T-helper 2 cell treated with Interferon-gamma antibody and Interleukin-4, amounts not matched to agents 100 ng/mL and 5 ng/mL, for 36 hours (primary cell): ENCODE results near the gene BRIP1. TPM values are rescaled to one million over a fixed set of nuclear protein-coding genes. Genes with fewer than 3 reads are reported as not detected.

Experiments used
- intact Hi-C: fragments of 100-400 bp; cut with micrococcal nuclease; formaldehyde crosslinking; loops from one replicate; pipeline ENCODE4 v1.15.1; 2023
- total RNA-seq: library from RNA; stranded (reverse); gene quantifications from 2 replicates; pipeline ENCODE4 v1.2.3, GENCODE V29; 2022

Gene BRIP1
- total RNA-seq, 1 donor from 2014 or later = 22.2 TPM

- intact Hi-C loops = no loop called here
Observed at GRCh38 chr17:61766520-61766919, 96.8 kb downstream of the BRIP1 start.

GRCh38 chr17:61764846-61765245 is 98.5 kb downstream of the BRIP1 start:
- intact Hi-C loops = no loop called here

GRCh38 chr17:61761827-61762226 is 101.5 kb downstream of the BRIP1 start:
- intact Hi-C loops = no loop called here

DNA sequence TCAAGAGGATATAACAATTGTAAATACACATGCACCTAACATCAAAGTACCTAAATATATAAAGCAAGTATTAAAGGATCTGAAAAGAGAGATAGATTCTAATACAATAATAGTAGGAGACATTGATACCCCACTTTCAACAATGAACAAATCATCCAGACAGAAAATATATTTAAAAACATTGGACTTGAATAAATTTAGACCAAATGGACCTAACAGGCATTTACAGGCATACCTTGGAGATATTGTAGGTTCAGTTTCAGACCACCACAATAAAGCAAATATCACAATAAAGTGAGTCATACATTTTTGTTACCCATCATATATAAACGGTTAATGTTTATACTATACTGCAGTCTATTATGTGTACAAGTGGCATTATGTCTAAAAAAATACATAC is 104.0 kb downstream of the BRIP1 start:
- intact Hi-C loops = no loop called here

DNA sequence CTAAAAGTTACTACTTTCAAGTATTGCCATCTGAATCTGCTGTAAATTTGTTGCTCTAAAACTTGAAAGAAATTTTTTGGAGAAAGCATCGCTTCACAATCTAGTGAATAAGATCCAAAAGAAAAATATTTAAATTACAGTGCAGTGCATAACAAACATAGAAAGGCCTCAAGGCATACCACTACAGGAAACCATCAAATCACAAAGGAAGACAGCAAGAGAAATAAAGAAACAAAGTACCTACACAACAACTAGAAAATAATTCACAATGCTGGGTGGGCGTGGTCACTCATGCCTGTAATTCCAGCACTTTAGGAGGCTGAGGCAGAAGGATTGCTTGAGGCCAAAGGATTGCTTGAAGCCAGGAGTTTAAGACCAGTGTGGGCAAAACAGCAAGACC is 104.9 kb downstream of the BRIP1 start:
- intact Hi-C loops = no loop called here

GRCh38 chr17:61757168-61757567 is 106.2 kb downstream of the BRIP1 start:
- intact Hi-C loops = no loop called here

GRCh38 chr17:61756561-61756960 is 106.8 kb downstream of the BRIP1 start:
- intact Hi-C loops = no loop called here

DNA sequence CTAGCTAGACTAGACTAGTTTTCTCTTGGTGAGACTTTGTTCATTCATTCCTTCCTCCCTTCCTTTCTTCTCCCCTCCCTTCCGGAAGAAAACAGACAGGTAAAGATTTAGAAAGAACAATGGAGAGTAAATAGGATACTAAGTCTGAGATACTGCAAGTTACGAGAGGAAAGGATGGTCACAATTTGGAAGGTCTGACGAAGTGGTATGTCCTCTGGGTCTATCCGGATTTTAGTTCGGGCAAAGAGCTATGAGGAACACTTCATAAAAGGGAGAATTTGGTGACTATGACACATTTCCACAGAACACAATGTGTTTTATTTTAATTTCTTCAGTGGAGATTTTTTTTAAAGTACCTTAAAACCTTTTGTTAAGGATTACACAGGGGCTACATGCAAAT is 107.7 kb downstream of the BRIP1 start:
- intact Hi-C loops = no loop called here

GRCh38 chr17:61755078-61755477 is 108.2 kb downstream of the BRIP1 start:
- intact Hi-C loops = no loop called here

- intact Hi-C loops = no loop called here
Observed at GRCh38 chr17:61754124-61754523, 109.2 kb downstream of the BRIP1 start.

DNA sequence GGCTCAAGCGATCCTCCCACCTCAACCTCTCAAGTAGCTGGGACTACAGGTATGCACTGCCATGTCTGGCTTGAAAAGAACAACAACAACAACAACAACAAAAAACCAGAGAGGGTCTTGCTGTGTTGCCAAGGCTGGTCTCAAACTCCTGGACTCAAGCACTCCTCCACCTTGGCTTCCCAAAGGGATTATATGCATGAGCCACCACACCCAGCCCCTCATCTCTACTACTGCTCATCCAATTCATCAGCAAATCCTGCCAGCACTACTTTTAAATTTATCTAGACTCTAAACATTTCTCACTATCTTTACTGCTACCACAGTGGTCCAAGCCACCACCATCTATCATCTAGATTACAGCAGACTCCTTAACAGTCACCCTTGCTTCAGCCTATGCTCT is 109.6 kb downstream of the BRIP1 start:
- intact Hi-C loops = no loop called here

GRCh38 chr17:61750656-61751055 is 112.7 kb downstream of the BRIP1 start:
- intact Hi-C loops = no loop called here

DNA sequence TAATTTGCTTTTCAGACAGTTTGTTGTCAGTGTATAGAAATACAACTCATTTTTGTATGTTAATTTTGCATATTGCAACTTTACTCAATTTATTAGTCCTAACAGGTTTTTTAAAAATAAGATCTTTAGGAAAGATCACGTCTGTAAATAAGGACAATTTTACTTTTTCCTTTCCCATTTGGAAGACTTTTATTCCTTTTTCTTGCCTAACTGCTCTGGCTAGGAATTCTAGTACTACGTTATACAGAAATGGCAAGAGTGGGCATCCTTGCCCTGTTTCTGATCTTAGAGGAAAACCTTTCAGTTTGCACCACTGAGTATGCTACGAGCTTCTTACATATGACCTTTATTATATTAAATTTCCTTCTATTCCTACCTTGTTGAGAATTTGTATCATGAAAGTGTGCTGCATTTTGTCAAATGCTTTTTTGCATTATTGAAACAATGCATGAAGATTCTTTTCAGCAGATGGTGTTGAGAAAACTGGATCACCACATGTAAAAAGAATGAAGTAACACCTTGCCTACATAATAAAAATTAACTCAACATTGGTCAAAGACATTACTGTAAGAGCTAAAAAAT is 113.4 kb downstream of the BRIP1 start:
- intact Hi-C loops = no loop called here

GRCh38 chr17:61746248-61746985 is 116.9 kb downstream of the BRIP1 start:
- intact Hi-C loops = no loop called here

DNA sequence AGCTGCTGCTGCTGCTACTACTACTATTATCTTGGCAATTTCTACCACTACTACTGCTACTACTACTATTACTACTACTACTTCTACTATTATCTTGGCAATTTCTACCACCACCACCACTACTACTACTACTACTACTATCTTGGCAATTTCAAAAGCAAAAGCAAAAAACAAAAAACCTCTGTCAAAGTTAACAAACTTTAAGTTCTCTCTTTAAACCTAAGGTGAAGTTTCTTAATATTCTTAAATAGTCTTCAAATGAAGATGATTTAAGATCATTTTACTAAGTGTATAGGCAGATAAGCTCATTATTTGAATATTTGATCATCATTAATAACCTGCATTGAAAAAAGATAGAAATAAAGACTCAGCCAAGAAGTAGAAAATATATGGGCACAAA is 118.5 kb downstream of the BRIP1 start:
- intact Hi-C loops = no loop called here

GRCh38 chr17:61744252-61744651 is 119.1 kb downstream of the BRIP1 start:
- intact Hi-C loops = no loop called here

DNA sequence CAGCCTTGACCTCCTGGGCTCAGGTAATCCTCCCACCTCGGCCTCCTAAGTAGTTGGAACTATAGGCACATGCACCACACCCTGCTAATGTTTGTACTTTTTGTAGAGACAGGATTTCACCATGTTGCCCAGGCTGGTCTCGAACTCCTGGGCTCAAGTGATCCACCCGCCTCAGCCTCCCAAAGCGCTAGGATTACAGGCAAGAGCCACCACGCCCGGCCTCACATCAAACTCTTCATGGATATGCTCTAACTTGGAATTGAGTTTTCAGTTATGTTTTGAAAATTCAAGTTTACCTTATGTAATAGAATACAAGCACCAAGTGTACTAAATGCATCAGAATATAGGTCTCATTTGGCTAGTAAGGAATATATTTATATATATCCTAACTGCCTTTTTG is 119.6 kb downstream of the BRIP1 start:
- intact Hi-C loops = no loop called here

- intact Hi-C loops = no loop called here
Observed at GRCh38 chr17:61739002-61739401, 124.3 kb downstream of the BRIP1 start.

DNA sequence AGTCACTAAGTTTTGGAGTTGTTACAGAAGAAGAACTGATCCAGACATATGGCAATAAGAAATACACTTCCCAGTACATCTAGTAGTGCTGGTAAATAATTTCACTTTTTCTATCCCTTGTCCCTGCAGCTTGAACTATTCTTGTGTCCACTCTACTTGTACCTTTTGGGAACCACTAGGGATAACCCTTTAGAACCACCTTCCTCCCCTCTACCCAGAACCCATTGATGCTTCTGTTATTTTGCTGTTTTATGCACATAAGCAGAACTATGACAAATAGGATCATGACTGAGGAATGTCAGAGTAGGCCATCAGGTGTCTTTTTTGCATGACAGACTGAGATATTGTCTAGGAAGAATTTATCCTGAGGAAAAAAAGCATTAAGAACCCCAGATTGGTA is 125.1 kb downstream of the BRIP1 start:
- intact Hi-C loops = no loop called here

- intact Hi-C loops = no loop called here
Observed at GRCh38 chr17:61737820-61738219, 125.5 kb downstream of the BRIP1 start.

GRCh38 chr17:61736438-61736837 is 126.9 kb downstream of the BRIP1 start:
- intact Hi-C loops = no loop called here

GRCh38 chr17:61735807-61736206 is 127.5 kb downstream of the BRIP1 start:
- intact Hi-C loops = no loop called here

DNA sequence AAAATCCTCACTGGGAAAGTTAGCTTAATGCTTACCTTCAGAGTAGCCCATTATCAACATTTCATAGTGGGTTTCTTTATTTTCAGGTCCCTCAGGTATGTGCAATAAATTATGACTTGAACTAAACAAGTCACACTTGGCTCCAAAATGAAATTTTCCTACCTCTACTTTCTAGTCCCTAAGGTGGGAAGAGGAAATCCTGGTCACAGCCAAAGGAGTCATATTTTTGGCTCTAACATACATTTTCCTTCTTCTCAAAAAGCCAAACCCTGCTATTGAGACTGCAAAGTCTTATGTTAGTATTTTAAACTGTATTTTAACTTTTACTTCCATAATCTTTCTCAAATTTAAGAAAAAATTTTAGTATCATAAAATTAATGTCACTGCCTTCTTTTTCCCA is 128.9 kb downstream of the BRIP1 start:
- intact Hi-C loops = no loop called here
